Glutamatergic neuron (in vitro differentiated cells): Measurements from ENCODE around the gene MANF. TPM values are rescaled to one million over a fixed set of nuclear protein-coding genes. Genes with fewer than 3 reads are reported as not detected.
"Not testable (repeated sequence)": the region's sequence is repeated elsewhere in the genome, so short reads cannot be mapped to it uniquely, and the experiment has no call there.

Experiments
- DNase-seq: peaks from one replicate; pipeline ENCODE4 v3.0.0; 2022
- H3K27ac Mint-ChIP-seq: one replicate; pipeline ENCODE4 v1.8.0; 2020; ENCODE audit warnings: mild to moderate bottlenecking, mixed read lengths, inconsistent platforms; ENCODE audit not compliant: unreplicated experiment
- H3K27me3 Mint-ChIP-seq: one replicate; pipeline ENCODE4 v1.8.0; 2020; ENCODE audit warnings: mild to moderate bottlenecking, moderate library complexity, mixed read lengths, inconsistent platforms; ENCODE audit not compliant: unreplicated experiment
- H3K36me3 Mint-ChIP-seq: one replicate; pipeline ENCODE4 v1.8.0; 2020; ENCODE audit warnings: mild to moderate bottlenecking, mixed read lengths, inconsistent platforms; ENCODE audit not compliant: unreplicated experiment
- H3K4me1 Mint-ChIP-seq: one replicate; pipeline ENCODE4 v1.8.0; 2020; ENCODE audit warnings: mild to moderate bottlenecking, low read depth, mixed read lengths, inconsistent platforms; ENCODE audit not compliant: unreplicated experiment
- H3K4me3 Mint-ChIP-seq: one replicate; pipeline ENCODE4 v1.8.0; 2020; ENCODE audit warnings: mild to moderate bottlenecking, mixed read lengths, inconsistent platforms; ENCODE audit not compliant: unreplicated experiment
- H3K9me3 Mint-ChIP-seq: one replicate; pipeline ENCODE4 v1.8.0; 2020; ENCODE audit warnings: mild to moderate bottlenecking, moderate library complexity, mixed read lengths, inconsistent platforms; ENCODE audit not compliant: unreplicated experiment
- total RNA-seq: library from RNA; stranded (reverse); fragmentation: NEBNext Ultra II Directional; extraction: Animal tissue kit (Norgen Biotek cat#: 25700); gene quantifications from one replicate; pipeline ENCODE4 v1.2.1, GENCODE V29; 2021; ENCODE audit not compliant: unreplicated experiment
- TF ChIP-seq, protein P1 (sequence below): fragments of 200-600 bp; sonication (generic); IDR thresholded peaks from one replicate; pipeline ENCODE4 v1.5.0; 2021; ENCODE audit not compliant: partially characterized antibody, unreplicated experiment

Gene MANF
- total RNA-seq, 1 donor from 2014 or later, result 104 TPM

GRCh38 chr3:51360806-51361205, 24.3 kb upstream of the MANF start:
- TF ChIP-seq, protein P1, sequence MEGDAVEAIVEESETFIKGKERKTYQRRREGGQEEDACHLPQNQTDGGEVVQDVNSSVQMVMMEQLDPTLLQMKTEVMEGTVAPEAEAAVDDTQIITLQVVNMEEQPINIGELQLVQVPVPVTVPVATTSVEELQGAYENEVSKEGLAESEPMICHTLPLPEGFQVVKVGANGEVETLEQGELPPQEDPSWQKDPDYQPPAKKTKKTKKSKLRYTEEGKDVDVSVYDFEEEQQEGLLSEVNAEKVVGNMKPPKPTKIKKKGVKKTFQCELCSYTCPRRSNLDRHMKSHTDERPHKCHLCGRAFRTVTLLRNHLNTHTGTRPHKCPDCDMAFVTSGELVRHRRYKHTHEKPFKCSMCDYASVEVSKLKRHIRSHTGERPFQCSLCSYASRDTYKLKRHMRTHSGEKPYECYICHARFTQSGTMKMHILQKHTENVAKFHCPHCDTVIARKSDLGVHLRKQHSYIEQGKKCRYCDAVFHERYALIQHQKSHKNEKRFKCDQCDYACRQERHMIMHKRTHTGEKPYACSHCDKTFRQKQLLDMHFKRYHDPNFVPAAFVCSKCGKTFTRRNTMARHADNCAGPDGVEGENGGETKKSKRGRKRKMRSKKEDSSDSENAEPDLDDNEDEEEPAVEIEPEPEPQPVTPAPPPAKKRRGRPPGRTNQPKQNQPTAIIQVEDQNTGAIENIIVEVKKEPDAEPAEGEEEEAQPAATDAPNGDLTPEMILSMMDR, result no peak
- no peaks in the 10 kb centered on the region for H3K4me1 Mint-ChIP-seq
- no peak overlapping the region for H3K27ac Mint-ChIP-seq
- DNase-seq, result no peak
- H3K27me3 Mint-ChIP-seq, result peaks cover 2% of the 10 kb centered on the region
- H3K9me3 Mint-ChIP-seq, result no peaks in the 10 kb centered on the region
- no peak overlapping the region for H3K4me3 Mint-ChIP-seq
- peaks cover 15% of the 10 kb centered on the region for H3K36me3 Mint-ChIP-seq

- peaks cover 15% of the 10 kb centered on the region for H3K36me3 Mint-ChIP-seq
- no peaks in the 10 kb centered on the region for H3K9me3 Mint-ChIP-seq
- no peak overlapping the region for H3K27ac Mint-ChIP-seq
- TF ChIP-seq, protein P1, result no peak
- no peak overlapping the region for H3K4me3 Mint-ChIP-seq
- no peaks in the 10 kb centered on the region for H3K4me1 Mint-ChIP-seq
- no peak for DNase-seq
- H3K27me3 Mint-ChIP-seq, result peaks cover 2% of the 10 kb centered on the region
These were observed 23.3 kb upstream of the MANF start for GRCh38 chr3:51361746-51362145.

GRCh38 chr3:51362476-51362875, 22.6 kb upstream of the MANF start:
- Mint-ChIP-seq H3K4me1 (no peaks in the 10 kb centered on the region), H3K27me3 (peaks cover 2% of the 10 kb centered on the region), H3K36me3 (peaks cover 15% of the 10 kb centered on the region), H3K27ac (no peak overlapping the region), H3K4me3 (no peak overlapping the region), H3K9me3 (no peaks in the 10 kb centered on the region)
- TF ChIP-seq, protein P1, result no peak
- no peak for DNase-seq

DNA sequence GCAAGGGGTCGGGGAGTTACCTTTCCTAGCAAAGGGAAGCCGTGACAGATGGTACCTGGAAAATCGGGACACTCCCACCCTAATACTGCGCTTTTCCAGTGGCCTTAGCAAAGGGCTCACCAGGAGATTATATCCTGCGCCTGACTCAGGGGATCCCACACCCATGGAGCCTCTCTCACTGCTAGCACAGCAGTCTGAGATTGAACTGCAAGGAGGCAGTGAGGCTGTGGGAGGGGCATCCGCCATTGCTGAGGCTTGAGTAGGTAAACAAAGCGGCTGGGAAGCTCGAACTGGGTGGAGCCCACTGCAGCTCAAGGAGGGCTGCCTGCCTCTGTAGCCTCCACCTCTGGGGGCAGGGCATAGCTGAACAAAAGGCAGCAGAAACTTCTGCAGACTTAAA, 16.8 kb upstream of the MANF start:
- DNase-seq, H3K27ac Mint-ChIP-seq, H3K4me1 Mint-ChIP-seq, H3K4me3 Mint-ChIP-seq, H3K27me3 Mint-ChIP-seq, H3K9me3 Mint-ChIP-seq: not testable (repeated sequence)
- H3K36me3 Mint-ChIP-seq, result peaks cover 12% of the 10 kb centered on the region

DNA sequence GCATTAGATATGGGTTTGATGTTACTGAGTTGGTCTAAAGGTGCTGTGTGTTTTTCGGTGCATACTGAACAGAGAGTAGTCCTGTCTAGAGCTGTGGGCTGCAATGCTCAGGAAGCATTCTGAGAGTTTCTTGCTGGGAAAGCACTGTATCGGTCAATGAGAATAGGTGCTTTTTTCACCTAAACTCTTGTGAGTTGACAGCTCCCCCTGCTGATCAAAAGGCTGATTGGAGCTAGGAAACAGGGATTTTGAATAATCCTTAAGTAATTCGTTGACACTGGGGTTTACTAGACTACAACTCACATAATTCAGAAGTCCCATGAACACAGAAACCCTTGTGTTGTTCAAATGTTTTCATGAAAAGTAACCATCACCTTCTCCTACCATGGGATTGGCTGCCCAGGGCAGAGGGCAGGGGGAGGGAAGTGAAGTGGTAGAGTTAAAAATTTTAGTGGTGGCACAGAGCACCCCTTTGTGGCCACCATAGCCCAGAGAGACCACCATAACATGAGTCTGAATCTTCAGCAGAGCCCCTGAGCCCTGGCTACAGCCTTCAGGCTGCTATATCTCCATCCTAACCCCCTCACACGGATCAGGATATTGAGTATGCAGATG, 13.0 kb upstream of the MANF start:
- TF ChIP-seq, protein P1, result peak; percentile 66
- H3K27me3 Mint-ChIP-seq, result peaks cover 2% of the 10 kb centered on the region
- H3K27ac Mint-ChIP-seq, result no peak overlapping the region
- peaks cover 9% of the 10 kb centered on the region for H3K36me3 Mint-ChIP-seq
- H3K4me1 Mint-ChIP-seq, result no peaks in the 10 kb centered on the region
- DNase-seq, result peak; percentile 57
- no peak overlapping the region for H3K4me3 Mint-ChIP-seq
- peaks cover 10% of the 10 kb centered on the region for H3K9me3 Mint-ChIP-seq
